TTC549 (cell line): ENCODE data around the gene PRKRA.
A peak's percentile ranks its signal among the peaks of the same experiment; 100 is the strongest.
"Not testable (repeated sequence)": the region's sequence is repeated elsewhere in the genome, so short reads cannot be mapped to it uniquely, and the experiment has no call there.

Experiments
- FAIRE-seq: peaks from 2 replicates; lab custom pipeline; 2012; peaks lifted over from hg19 to GRCh38; lab: Jason Lieb, UNC

PRKRA gene

DNA sequence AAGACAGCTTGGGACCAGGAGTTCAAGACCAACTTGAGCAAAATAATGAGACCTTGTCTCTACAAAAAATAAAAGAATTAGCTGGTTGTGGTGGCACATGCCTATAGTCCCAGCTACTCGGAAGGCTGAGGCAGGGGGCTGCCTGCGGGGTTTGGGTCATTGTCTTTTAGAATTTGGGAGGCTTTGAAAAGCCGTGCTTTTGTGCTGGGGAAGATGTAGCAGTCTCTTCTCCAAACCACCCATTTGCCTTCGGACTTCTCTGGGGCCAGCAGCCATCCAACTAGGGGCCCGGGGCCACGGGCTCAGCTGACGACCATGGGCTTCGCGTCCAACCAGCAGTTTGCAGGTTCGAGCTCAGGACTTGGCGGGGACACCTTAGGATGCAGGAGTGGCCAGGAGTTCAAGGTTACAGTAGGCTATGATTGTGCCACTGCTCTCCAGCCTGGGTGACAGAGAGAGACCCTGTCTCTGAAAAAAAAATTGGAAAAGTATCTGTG, 6.5 kb upstream of the PRKRA start:
- no peak for FAIRE-seq

DNA sequence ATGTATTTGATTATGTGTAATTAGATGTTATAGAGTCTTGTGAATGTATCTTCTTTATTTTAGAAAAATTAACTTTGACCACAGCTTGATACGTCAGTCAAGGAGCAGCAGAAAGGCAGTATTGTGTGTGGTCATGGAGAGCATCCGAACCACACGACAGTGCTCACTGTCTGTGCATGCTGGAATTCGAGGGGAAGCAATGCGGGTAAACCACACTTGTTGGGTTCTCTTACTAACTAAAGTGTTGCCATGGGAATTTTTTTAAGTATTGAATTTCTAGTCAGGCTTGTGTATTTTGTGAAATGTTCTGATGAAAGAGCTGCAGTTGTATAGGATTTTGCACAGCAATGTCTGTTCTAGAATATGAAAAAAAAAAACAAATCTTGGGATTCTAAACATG, 5.0 kb upstream of the PRKRA start:
- no peak for FAIRE-seq

DNA sequence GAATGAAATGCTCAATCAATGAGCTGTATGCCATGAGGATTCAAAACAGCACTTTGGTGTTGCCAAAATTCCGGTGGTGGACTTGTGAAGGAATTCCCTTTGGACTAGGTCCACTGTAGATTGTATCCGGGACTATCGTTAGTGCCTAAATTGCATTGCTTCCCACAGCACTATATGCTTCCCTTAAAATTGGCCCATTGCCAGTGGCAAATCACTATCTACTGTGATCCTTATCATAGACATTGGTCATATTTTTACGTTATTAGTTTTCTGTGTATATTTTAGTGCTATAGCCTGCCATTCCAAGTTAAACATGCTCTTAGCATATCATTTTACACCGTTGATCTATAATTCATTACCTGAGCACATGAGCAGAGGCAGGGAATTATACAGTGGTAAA, 1.9 kb upstream of the PRKRA start:
- FAIRE-seq, result no peak

DNA sequence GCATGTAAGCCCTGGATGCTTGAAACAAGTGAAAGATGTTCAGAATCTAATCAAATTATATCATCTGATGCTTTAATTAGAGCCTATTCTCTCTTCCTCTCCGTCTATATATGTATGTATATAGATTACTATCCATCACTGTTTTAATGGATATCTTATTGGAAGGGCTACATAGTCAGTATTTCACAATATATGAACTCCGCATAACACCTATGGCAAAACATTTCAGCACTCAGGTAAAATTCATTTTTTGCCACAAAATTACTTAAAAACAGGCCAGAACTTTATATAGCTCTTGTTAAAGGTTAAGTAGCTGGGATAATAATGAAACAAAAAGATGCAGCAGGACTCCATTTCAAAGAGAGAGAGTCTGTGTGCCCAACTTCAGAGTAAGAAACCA, 1.4 kb upstream of the PRKRA start:
- no peak for FAIRE-seq

GRCh38 chr2:178450524-178450773, 526 bp downstream of the PRKRA start:
- no peak for FAIRE-seq

- no peak for FAIRE-seq
Measured at GRCh38 chr2:178449700-178450523, 1.1 kb downstream of the PRKRA start.

DNA sequence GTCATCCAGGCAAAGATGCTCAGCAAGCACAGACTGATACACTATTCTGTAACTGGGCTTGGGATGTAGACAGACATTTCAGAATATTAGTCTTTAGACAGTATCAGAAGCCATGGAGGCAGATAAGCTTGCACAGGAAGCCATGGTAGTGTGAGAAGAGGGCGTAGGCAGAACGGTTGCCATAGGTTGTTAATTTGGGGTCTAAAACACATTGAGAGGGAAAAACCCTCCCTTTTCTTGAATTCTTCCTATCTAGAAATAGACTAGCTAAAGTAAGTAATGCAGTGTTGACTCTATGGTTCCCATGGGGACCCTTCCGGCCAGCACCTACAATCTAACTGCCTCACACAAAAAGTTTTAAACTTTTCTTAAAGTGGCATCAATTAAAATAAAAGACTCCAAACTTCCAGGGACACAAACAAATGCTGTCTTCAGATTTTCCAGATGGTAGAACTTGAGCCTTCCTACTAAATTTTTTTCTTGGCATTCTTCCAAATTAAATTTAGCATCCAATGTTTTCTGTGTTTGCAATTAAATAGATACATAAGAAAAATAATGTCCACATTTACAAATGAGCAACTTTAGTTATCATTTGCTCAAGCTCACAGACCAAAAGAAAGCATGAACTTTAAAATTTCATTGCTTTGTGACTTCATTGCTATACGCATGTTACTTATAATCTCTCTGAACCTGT, 1.9 kb downstream of the PRKRA start:
- FAIRE-seq, result no peak

DNA sequence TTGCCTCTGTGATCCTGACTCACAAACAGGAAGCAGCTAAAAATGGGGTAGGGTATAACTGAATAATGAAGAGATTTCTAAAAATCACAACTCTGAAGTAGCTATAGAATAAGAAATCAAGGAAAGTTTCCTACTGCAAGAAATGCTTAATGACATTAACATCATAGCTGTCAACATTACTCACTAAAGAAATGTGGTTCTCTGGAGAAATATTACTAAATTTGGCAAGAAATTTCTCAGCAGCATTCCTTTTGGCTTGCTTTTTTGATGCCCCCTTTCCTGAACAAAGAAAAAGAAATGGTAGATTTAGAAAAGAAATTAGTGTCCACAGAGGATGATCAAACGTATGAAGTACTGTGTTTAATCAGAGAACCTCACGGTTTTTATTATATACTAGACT, 9.5 kb downstream of the PRKRA start:
- FAIRE-seq, result no peak

GRCh38 chr2:178436662-178437061, 14.3 kb downstream of the PRKRA start:
- FAIRE-seq, result peak; percentile 3

DNA sequence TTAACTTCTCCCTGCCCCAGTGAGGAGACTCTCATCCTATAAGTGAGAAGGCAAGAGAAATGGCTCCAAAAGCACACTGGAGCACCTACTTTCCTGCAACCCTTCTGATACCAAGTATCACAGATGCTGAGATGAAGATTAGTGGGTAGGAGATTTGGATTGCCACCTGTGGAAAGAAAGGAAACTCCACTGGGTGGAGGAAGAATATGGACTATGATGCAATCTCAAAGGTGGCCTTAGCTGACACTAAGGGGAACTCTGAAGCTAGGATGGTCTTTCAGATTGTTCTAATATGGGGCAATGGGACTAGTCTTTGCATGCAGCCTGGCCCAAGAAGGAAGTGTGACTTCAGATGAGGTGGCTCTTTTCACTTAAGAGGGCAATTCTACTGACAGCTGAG, 21.6 kb downstream of the PRKRA start:
- no peak for FAIRE-seq

DNA sequence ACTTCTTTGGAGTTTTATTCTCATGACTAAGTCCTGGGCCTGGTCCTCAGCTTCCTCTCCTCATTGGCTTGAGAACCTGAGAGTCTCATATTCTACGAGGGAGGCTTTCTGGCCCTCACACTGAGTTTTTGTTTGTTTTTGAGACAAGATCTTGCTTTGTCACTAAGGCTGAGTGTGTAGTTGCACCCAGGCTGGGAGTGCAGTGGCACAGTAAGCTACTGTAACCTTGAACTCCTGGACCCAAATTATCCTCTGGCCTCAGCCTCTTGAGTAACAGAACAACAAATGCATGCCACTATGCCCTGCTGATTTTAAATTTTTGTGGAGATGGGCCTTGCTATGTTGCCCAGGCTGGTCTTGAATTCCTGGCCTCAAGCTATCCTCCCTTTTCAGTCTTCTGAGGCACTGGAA, 22.6 kb downstream of the PRKRA start:
- no peak for FAIRE-seq

- FAIRE-seq, result no peak
Measured at GRCh38 chr2:178427458-178427857, 23.5 kb downstream of the PRKRA start.

- no peak for FAIRE-seq
Measured at GRCh38 chr2:178426388-178426787, 24.6 kb downstream of the PRKRA start.

DNA sequence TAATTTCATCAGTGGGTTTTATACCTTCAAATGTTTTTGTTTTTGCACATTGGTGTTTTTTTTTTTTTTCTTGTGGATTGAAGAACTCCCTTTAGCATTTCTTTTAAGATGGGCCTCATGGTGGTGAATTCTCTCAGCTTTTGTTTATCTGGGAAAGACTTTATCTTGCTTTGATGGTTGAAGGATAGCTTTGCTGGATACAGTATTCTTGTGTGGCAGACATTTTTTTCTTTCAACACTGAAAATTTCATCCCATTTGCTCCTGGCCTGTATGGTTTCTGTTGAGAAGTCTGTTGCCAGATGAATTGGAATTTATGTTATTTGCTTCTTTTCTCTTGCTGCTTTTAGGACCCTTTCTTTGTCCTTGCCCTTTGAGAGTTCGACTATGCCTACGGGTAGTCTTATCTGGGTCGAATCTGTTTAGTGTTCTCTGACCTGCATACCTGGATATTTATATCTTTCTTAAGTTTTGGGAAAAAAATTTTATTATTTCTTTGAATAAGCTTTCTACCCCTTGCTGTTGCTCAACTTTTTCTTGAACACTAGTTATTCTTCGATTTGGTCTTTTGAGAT, 25.6 kb downstream of the PRKRA start:
- FAIRE-seq, result no peak

- FAIRE-seq, result not testable (repeated sequence)
Measured at GRCh38 chr2:178423746-178424145, 27.2 kb downstream of the PRKRA start.

DNA sequence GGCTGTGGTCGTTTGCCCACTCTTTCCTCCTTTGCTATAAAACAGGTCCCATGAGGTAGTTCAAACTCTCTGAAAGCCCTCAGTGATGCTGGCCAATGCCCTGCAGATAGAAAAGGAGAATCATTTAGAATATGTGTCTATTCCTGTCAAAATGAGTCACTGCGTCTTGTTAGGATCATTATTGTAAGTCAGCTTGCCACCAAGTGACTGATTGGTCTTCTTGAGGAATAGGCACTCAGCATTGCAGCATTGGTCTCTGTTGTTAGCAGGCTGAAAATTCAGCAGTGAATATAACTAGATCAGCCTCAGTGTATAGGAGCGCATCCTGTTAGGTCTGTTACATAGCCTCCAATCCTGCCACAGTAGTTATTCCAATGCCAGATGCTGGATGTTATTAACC, 28.9 kb downstream of the PRKRA start:
- no peak for FAIRE-seq

- FAIRE-seq, result no peak
Measured at GRCh38 chr2:178420463-178420999, 30.4 kb downstream of the PRKRA start.

- no peak for FAIRE-seq
Measured at GRCh38 chr2:178419123-178419522, 31.9 kb downstream of the PRKRA start.

- FAIRE-seq, result no peak
Measured at GRCh38 chr2:178418426-178418825, 32.5 kb downstream of the PRKRA start.

- FAIRE-seq, result no peak
Measured at GRCh38 chr2:178417916-178418315, 33.1 kb downstream of the PRKRA start.

DNA sequence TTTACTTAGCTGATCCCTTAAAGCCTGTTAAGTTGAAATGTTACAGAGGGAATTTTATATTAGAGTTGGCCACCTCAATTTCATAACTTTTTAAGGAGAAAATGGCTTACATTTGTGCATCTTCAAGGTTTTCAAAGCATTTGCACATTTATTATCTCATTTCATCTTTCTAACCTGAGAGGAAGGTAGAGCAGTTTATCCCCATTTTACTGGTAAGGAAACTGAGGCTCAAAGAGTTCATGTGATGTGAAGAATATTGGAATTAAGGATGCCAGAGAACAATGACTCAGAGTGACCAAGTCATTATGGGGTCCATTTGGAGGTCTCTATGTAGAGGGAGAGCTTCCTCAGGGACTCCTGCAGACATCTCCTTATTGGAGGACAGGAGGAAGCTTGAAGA, 35.0 kb downstream of the PRKRA start:
- no peak for FAIRE-seq

- FAIRE-seq, result peak; percentile 90
Measured at GRCh38 chr2:178414266-178415247, 36.4 kb downstream of the PRKRA start.
